Common myeloid progenitor, CD34-positive (primary cell): ENCODE results near the gene UQCR11.

Source experiments
- CTCF ChIA-PET: fragments of 350-600 bp; sonication (Branson Sonifier 250); formaldehyde crosslinking; loops from one replicate; lab custom pipeline; 2021; ENCODE audit warnings: antibody characterized with exemption; lab: Charles Lee
- POLR2A ChIA-PET: fragments of 350-600 bp; sonication (Branson Sonifier 250); formaldehyde crosslinking; loops from one replicate; lab custom pipeline; 2021; ENCODE audit warnings: antibody characterized with exemption; lab: Charles Lee
- DNase-seq, 3 donors: peaks; one replicate each; pipeline versions ENCODE4 v3.0.0 to v3.0.0-alpha.2; 2013
- H3K27ac ChIP-seq, 2 experiments: 1 replicate in 1 of 2; 2 replicates in 1 of 2; pipeline ENCODE4 v1.7.0; 2013; ENCODE audit warnings: inconsistent platforms in 2 of 2, low read length in 2 of 2, mild to moderate bottlenecking in 2 of 2, low read depth in 1 of 2, moderate library complexity in 1 of 2; ENCODE audit not compliant: severe bottlenecking in 2 of 2, insufficient read depth in 1 of 2, poor library complexity in 1 of 2
- H3K27me3 ChIP-seq, 5 experiments: replicated peaks in 2 of 5; 1 replicate in 3 of 5; 2 replicates in 2 of 5; pipeline versions ENCODE4 v1.6.1 to v1.7.0; 2013; ENCODE audit warnings: low read length in 4 of 5, mild to moderate bottlenecking in 2 of 5, moderate library complexity in 2 of 5, inconsistent platforms in 1 of 5; ENCODE audit not compliant: insufficient read depth in 5 of 5, control insufficient read depth in 4 of 5
- H3K36me3 ChIP-seq, 4 experiments: 1 replicate in 2 of 4; 2 replicates in 2 of 4; pipeline versions ENCODE4 v1.6.1 to v1.7.0; 2013; ENCODE audit warnings: low read length in 3 of 4, control low read depth in 1 of 4, mild to moderate bottlenecking in 1 of 4; ENCODE audit not compliant: control insufficient read depth in 4 of 4, insufficient read depth in 4 of 4
- H3K4me1 ChIP-seq, 4 experiments: 1 replicate in 3 of 4; 2 replicates in 1 of 4; pipeline versions ENCODE4 v1.6.1 to v1.7.1; 2013; ENCODE audit warnings: low read length in 3 of 4, mild to moderate bottlenecking in 3 of 4, control low read depth in 1 of 4, inconsistent platforms in 1 of 4, moderate library complexity in 1 of 4; ENCODE audit not compliant: control insufficient read depth in 4 of 4, insufficient read depth in 4 of 4; ENCODE audit errors: control extremely low read depth in 1 of 4
- H3K4me3 ChIP-seq, 7 experiments: 1 replicate in 4 of 7; 2 replicates in 3 of 7; pipeline versions ENCODE4 v1.5.1 to v1.7.0; 2013; ENCODE audit warnings: mild to moderate bottlenecking in 7 of 7, low read length in 6 of 7, moderate library complexity in 6 of 7, inconsistent platforms in 2 of 7, low read depth in 2 of 7, control low read depth in 1 of 7; ENCODE audit not compliant: insufficient read depth in 4 of 7, control insufficient read depth in 1 of 7; ENCODE audit errors: extremely low read depth in 1 of 7
- H3K9me3 ChIP-seq, 5 experiments: 1 replicate in 4 of 5; 2 replicates in 1 of 5; pipeline versions ENCODE4 v1.6.1 to v1.7.1; 2013; ENCODE audit warnings: low read length in 4 of 5, mild to moderate bottlenecking in 2 of 5, inconsistent platforms in 1 of 5, low read depth in 1 of 5, moderate library complexity in 1 of 5; ENCODE audit not compliant: control insufficient read depth in 4 of 5, insufficient read depth in 2 of 5; ENCODE audit errors: control extremely low read depth in 1 of 5
- WGBS: methylation state at CpG from one replicate; pipeline ENCODE4 v1.1.5; 2013; ENCODE audit not compliant: insufficient coverage; 5-methylcytosine and 5-hydroxymethylcytosine counted together

Gene UQCR11

DNA sequence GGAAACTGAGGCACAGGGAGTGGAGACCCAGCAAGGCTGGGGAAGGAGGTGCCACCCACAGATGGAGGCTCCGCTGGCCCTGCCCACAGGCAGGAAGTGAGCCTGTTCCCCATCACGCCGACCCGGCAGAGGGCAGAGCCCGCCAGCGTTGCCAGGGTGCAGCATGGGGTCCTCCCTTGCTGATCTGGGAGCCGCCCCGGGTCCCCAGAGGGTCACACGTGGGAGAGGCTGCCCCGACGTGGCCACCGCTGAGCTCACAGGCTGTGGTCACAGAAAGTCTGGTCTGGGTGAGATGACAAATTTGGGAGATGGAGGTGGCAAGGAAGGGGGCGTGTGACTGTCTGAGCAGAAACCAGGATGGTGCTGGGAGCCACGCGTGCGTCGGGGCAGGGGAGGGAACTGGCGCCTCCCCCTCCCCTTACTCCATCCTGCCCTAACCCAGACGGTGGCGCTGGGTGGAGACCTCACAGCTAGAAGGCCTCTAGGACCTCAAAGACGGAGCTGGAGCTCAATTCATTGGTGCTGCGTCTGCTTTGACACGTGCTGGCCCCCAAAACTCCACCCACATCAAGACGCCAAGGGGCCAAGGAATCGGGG lies 44.9 kb downstream of the UQCR11 start:
- Histone ChIP-seq H3K36me3 (no peaks in the 10 kb centered on the region), H3K4me3 (no peak overlapping the region), H3K4me1 (peaks cover 0 to 8% (median 6%) of the 10 kb centered on the region in 4 experiments), H3K27ac (no peak overlapping the region), H3K9me3 (peaks cover 0 to 1% (median 0%) of the 10 kb centered on the region in 5 experiments), H3K27me3 (peaks cover 0 to 1% (median 0%) of the 10 kb centered on the region in 5 experiments)
- CTCF ChIA-PET: interaction anchor here (1.6 kb wide), 1 partner anchor 14 kb away, joined by 6 read pairs; no protein-coding TSS in a partner anchor
- DNase-seq: peak; percentile 23 to 68 (median 62)
- WGBS: 38% methylated on average over 17 of the region's 25 CpGs
- POLR2A ChIA-PET: interaction anchor here (0.6 kb wide), 1 partner anchor 32 kb away, joined by 3 read pairs; the partner anchor contains the start of gene MBD3

GRCh38 chr19:1558552-1558951 lies 46.7 kb downstream of the UQCR11 start:
- ChIA-PET CTCF (interaction anchor here (1.6 kb wide), 1 partner anchor 12 kb away, joined by 6 read pairs; no protein-coding TSS in a partner anchor), POLR2A (no interaction called here)
- no peak overlapping the region for H3K27ac ChIP-seq
- H3K9me3 ChIP-seq: no peaks in the 10 kb centered on the region
- DNase-seq: no peak
- H3K36me3 ChIP-seq: no peaks in the 10 kb centered on the region
- 97% methylated on average over 11 of the region's 12 CpGs for WGBS
- no peaks in the 10 kb centered on the region for H3K27me3 ChIP-seq
- peaks cover 0 to 8% (median 6%) of the 10 kb centered on the region in 4 experiments for H3K4me1 ChIP-seq
- H3K4me3 ChIP-seq: no peak overlapping the region

DNA sequence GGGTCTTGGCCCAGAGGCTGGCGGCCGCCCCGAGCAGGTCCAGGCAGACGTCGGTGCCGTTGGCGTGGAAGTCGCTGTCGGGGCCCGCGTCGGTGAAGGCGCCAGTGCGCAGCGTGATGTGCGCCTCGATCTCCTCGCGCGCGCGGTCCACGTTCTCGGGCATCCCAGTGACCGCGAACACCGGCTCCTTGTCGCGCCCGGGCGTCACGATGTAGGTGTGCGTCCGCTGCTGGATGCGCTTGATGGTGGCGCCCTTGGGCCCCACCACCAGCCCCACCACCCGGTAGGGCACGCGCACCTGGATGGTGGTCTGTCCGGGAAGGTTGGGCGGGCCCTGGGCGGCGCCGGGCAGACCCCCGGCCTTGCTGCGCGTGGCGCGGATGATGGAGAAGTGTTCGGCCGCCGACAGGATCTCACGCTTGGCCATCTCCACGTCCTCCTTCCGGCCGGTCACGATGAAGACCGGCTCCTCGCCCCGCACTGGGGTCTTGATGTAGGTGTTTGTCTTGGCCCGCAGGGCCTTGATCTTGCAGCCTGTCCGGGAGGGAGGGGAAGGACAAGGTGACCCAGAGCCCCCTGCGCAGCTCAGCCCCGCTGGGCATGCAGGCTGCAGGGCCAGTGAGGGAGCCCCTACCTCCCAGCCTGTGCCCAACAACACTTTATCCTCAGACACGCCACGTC lies 48.7 kb downstream of the UQCR11 start:
- ChIA-PET POLR2A (no interaction called here), CTCF (no interaction called here)
- Histone ChIP-seq H3K9me3 (no peaks in the 10 kb centered on the region), H3K4me1 (peaks cover 0 to 8% (median 6%) of the 10 kb centered on the region in 4 experiments), H3K27me3 (no peaks in the 10 kb centered on the region), H3K4me3 (no peak overlapping the region), H3K36me3 (no peaks in the 10 kb centered on the region), H3K27ac (no peak overlapping the region)
- no peak for DNase-seq
- 98% methylated on average over 64 of the region's 66 CpGs for WGBS

GRCh38 chr19:1555487-1556389 lies 49.5 kb downstream of the UQCR11 start:
- CTCF ChIA-PET: no interaction called here

DNA sequence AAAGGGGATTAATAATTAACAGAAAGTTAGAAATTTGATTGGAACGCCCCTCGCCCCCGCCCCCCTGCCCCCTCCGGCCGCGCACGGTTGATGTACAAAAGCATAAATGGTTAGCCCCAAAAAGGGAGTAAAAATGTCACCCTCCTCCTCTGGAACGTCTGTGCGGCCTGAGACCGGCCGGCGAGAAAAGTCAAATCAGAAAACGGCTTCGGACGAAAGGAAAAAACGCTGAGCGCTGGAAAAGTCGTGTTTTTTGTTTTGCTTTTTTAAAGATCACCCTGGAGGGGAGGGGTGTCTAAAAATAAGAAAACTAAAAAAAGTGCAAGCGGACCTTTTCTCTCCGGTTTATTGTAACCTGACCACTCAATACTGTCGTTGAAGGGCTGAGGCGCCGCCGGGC lies 50.3 kb downstream of the UQCR11 start:
- Histone ChIP-seq H3K4me1 (no peaks in the 10 kb centered on the region), H3K36me3 (no peaks in the 10 kb centered on the region), H3K4me3 (no peak overlapping the region), H3K9me3 (no peaks in the 10 kb centered on the region), H3K27me3 (no peaks in the 10 kb centered on the region), H3K27ac (no peak overlapping the region)
- POLR2A ChIA-PET: no interaction called here
- CTCF ChIA-PET: no interaction called here
- DNase-seq: no peak
- WGBS: 98% methylated on average over 24 of the region's 24 CpGs

More at GRCh38 chr19:1555487-1556389, 49.5 kb downstream of the UQCR11 start:
- no peaks in the 10 kb centered on the region for H3K36me3 ChIP-seq
- DNase-seq: no peak
- H3K27ac ChIP-seq: no peak overlapping the region
- peaks cover 0 to 5% (median 3%) of the 10 kb centered on the region in 4 experiments for H3K4me1 ChIP-seq
- POLR2A ChIA-PET: no interaction called here
- H3K9me3 ChIP-seq: no peaks in the 10 kb centered on the region
- WGBS: 96% methylated on average over 97 of the region's 121 CpGs
- H3K4me3 ChIP-seq: no peak overlapping the region
- no peaks in the 10 kb centered on the region for H3K27me3 ChIP-seq

DNA sequence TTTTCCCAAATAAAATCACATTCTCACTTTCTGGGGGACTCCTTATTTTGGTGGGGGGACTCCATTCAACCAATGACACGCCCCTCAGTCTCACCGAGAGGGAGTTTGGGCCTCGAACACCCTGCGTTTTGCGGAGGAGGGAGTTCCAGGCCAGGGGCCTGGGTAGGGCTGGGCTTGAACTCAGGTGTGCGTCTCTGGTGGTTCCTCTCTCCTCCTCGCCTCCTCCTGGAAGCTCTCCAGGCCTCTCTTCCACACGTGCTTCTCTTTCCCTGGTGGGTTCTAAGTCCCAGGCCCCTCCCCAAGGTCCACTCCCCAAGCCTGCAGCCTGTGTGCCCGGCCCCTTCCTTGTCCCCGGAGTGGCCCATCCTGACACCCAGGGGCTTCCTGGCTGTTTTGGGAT lies 51.8 kb downstream of the UQCR11 start:
- WGBS: 97% methylated on average over 8 of the region's 10 CpGs
- no peak overlapping the region for H3K27ac ChIP-seq
- ChIA-PET POLR2A (no interaction called here), CTCF (no interaction called here)
- no peaks in the 10 kb centered on the region for H3K9me3 ChIP-seq
- peaks cover 0 to 6% (median 0%) of the 10 kb centered on the region in 5 experiments for H3K27me3 ChIP-seq
- no peaks in the 10 kb centered on the region for H3K36me3 ChIP-seq
- H3K4me1 ChIP-seq: no peaks in the 10 kb centered on the region
- no peak for DNase-seq
- no peak overlapping the region for H3K4me3 ChIP-seq
